Adrenal gland (tissue), 12 donors: ENCODE results near the gene CPA4. TPM values are rescaled to one million over a fixed set of nuclear protein-coding genes. Genes with fewer than 3 reads are reported as not detected.
A peak's percentile ranks its signal among the peaks of the same experiment; 100 is the strongest.

Source experiments
- DNase-seq, 7 donors: peaks; one replicate each; pipeline ENCODE4 v3.0.0-alpha.2; 2019 to 2020
- H3K27ac ChIP-seq, 5 donors: fragments of 200-600 bp; sonication (generic) in 4 of 5; 1 replicate in 3 of 5; 2 replicates in 2 of 5; pipeline versions ENCODE4 v1.5.1 to v1.8.0; 2016 to 2020; ENCODE audit warnings: mild to moderate bottlenecking in 1 of 5
- H3K27me3 ChIP-seq: fragments of 200-600 bp; 2 replicates; pipeline ENCODE4 v1.8.0; 2021
- H3K36me3 ChIP-seq, 2 donors: fragments of 200-600 bp; replicated peaks in 1 of 2; 1 replicate in 1 of 2; 2 replicates in 1 of 2; pipeline versions ENCODE4 v1.5.1 to v1.8.0; 2018 to 2022
- H3K4me1 ChIP-seq, 2 donors: fragments of 200-600 bp; replicated peaks in 1 of 2; 1 replicate in 1 of 2; 2 replicates in 1 of 2; pipeline versions ENCODE4 v1.5.1 to v1.8.0; 2018 to 2021
- H3K4me3 ChIP-seq, 4 donors: fragments of 200-600 bp; sonication (generic) in 3 of 4; one replicate each; pipeline ENCODE4 v1.5.1; 2016 to 2018
- H3K9me3 ChIP-seq, 3 donors: fragments of 200-600 bp; sonication (generic) in 1 of 3; replicated peaks in 1 of 3; 1 replicate in 2 of 3; 2 replicates in 1 of 3; pipeline versions ENCODE4 v1.5.1 to v1.8.0; 2016 to 2021
- CTCF ChIP-seq, 6 experiments: fragments of 450-650 bp in 4 of 6; fragments of 200-600 bp in 2 of 6; sonication (generic) in 1 of 6; IDR thresholded peaks; 1 replicate in 5 of 6; 2 replicates in 1 of 6; pipeline versions ENCODE4 v1.5.1 to v1.8.0; 2016 to 2021; ENCODE audit warnings: antibody characterized with exemption in 6 of 6, mild to moderate bottlenecking in 2 of 6, moderate library complexity in 1 of 6
- POLR2A ChIP-seq, 2 donors: fragments of 450-650 bp; IDR thresholded peaks; one replicate each; pipeline ENCODE4 v1.6.1; 2017; ENCODE audit warnings: antibody characterized with exemption in 2 of 2, mild to moderate bottlenecking in 2 of 2, moderate library complexity in 1 of 2
- WGBS, 4 donors: extraction: QIAGEN DNeasy Blood & Tissue Kit in 2 of 4; methylation state at CpG; one replicate each; pipeline versions ENCODE4 v1.1.5 to v1.1.7; 2013 to 2017; 5-methylcytosine and 5-hydroxymethylcytosine counted together
- intact Hi-C, 2 donors: fragments of 100-400 bp; cut with DNase I; formaldehyde crosslinking; loops; one replicate each; pipeline versions ENCODE4 v1.14.1 to v1.15.0; 2022 to 2023
- polyA plus RNA-seq, 3 donors: library from polyadenylated mRNA; stranded (reverse); fragments of 200-250 nt in 2 of 3; fragments of 350-450 nt in 1 of 3; fragmentation: Illumina TruSeq in 1 of 3; extraction: RNeasy Lipid Tissue Mini Kit (QIAGEN cat#74804) in 1 of 3; gene quantifications; one replicate each; pipeline ENCODE4 v1.2.3, GENCODE V29; 2013 to 2014
- total RNA-seq, 9 donors: library from RNA; depleted of rRNA in 4 of 9; stranded (reverse); fragments of >200 nt in 4 of 9; fragments of 120-200 nt in 1 of 9; fragmentation: NEBNext Ultra II Directional in 1 of 9; extraction: Animal tissue kit (Norgen Biotek cat#: 25700) in 1 of 9; gene quantifications; one replicate each; pipeline versions ENCODE4 v1.1.0 to v1.2.4, GENCODE V29; 2013 to 2023
- donor health status: healthy with polysubstance abuse.
- donor health status: Bipolar disorder and iron deficiency.
- donor health status: DM: yes; HTN: yes; CAD: no.
- donor health status: DM: no; HTN: no; CAD: no.
- donor health status: DM: no; HTN: no; CAD: no.
- donor health status: DM: yes; HTN: yes; CAD: no.

Gene CPA4
- total and polyA plus RNA-seq, 12 donors, result 0.55 to 26.7 (median 2.4) TPM; not detected in 1

GRCh38 chr7:130352194-130353074 lies 59.5 kb downstream of the CPA4 start:
- TF ChIP-seq CTCF (IDR thresholded peaks at IDR 0.05) (no peak), POLR2A (IDR thresholded peaks at IDR 0.05) (no peak)
- H3K4me3 ChIP-seq, result peak overlapping the region in 1 of 4 donors; percentile 21
- no peaks in the 10 kb centered on the region for H3K27me3 ChIP-seq
- H3K9me3 ChIP-seq, result no peaks in the 10 kb centered on the region
- WGBS, 4 donors, result 68 to 72% (median 69%) methylated on average over 17 to 20 of the region's 20 CpGs
- H3K27ac ChIP-seq, result peak overlapping the region; percentile 28 to 84 (median 57)
- DNase-seq, result peak in 2 of 7 donors; percentile 32 to 76
- no peaks in the 10 kb centered on the region for H3K36me3 ChIP-seq
- peaks cover 19 to 25% of the 10 kb centered on the region in 2 donors for H3K4me1 ChIP-seq
- intact Hi-C loops, result no loop called here

- peaks cover 21 to 27% of the 10 kb centered on the region in 2 donors for H3K4me1 ChIP-seq
Measured at GRCh38 chr7:130353196-130353595, 60.2 kb downstream of the CPA4 start.

GRCh38 chr7:130356121-130356875 lies 63.3 kb downstream of the CPA4 start:
- no peaks in the 10 kb centered on the region for H3K36me3 ChIP-seq
- H3K9me3 ChIP-seq, result peaks cover 0 to 7% (median 0%) of the 10 kb centered on the region in 3 donors
- intact Hi-C loops, result no loop called here
- H3K4me1 ChIP-seq, result peaks cover 21 to 27% of the 10 kb centered on the region in 2 donors
- TF ChIP-seq CTCF (IDR thresholded peaks at IDR 0.05), result no peak
- TF ChIP-seq POLR2A (IDR thresholded peaks at IDR 0.05), result no peak
- DNase-seq, result peak in 6 of 7 donors; percentile 43 to 77 (median 53)
- H3K27me3 ChIP-seq, result no peaks in the 10 kb centered on the region
- H3K4me3 ChIP-seq, result no peak overlapping the region
- H3K27ac ChIP-seq, result peak overlapping the region; percentile 10 to 91 (median 81)
- 65 to 77% (median 72%) methylated on average over 9 of the region's 9 CpGs for WGBS, 4 donors

More at GRCh38 chr7:130353196-130353595, 60.2 kb downstream of the CPA4 start:
- DNase-seq, result peak in 2 of 7 donors; percentile 16 to 51
- H3K36me3 ChIP-seq, result no peaks in the 10 kb centered on the region
- H3K9me3 ChIP-seq, result no peaks in the 10 kb centered on the region
- TF ChIP-seq CTCF (IDR thresholded peaks at IDR 0.05) (no peak), POLR2A (IDR thresholded peaks at IDR 0.05) (no peak)
- H3K4me3 ChIP-seq, result no peak overlapping the region
- peak overlapping the region in 4 of 5 donors; percentile 13 to 81 (median 66) for H3K27ac ChIP-seq
- no peaks in the 10 kb centered on the region for H3K27me3 ChIP-seq
- intact Hi-C loops, result no loop called here
- 86 to 94% (median 91%) methylated on average over 7 of the region's 7 CpGs for WGBS, 4 donors
